22Rv1 (cell line): ENCODE results near the gene AP1S3.

Experiments used
- ZFX ChIP-seq: fragments of 450-650 bp; IDR thresholded peaks from 2 replicates; pipeline ENCODE4 v1.6.1; 2017; ENCODE audit warnings: antibody characterized with exemption, borderline replicate concordance
- TF ChIP-seq, protein P1 (sequence below): fragments of 450-650 bp; IDR thresholded peaks from 2 replicates; pipeline ENCODE4 v1.5.1; 2017; ENCODE audit warnings: mild to moderate bottlenecking

DNA sequence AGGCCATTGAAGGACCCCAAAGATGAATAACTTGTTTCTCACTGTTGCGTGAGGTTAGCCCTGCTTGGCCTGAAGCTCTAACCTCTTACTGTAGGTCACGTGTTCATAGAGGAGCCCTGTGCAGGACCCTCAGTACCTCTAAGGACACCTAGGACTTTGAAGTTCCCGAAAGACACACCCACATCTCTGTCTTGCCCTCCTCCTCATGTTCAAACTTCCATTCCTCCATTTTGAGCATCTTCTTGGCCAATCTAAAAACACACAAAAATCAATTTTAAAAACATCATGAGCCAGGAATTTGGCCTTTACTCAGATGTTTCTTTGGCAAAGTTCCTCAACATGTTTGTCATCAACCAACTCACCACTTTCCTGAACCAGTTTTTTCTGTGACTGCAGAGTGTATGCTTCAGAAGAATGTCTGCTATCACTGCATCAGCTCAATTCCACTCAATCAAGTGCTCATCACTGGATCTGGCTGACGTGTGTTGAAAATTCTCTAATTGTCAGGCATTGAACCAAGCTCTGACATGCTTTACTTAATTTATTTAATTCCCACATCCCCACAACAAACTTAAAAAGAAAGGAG lies 101.6 kb downstream of the AP1S3 start:
- TF ChIP-seq, protein P1, sequence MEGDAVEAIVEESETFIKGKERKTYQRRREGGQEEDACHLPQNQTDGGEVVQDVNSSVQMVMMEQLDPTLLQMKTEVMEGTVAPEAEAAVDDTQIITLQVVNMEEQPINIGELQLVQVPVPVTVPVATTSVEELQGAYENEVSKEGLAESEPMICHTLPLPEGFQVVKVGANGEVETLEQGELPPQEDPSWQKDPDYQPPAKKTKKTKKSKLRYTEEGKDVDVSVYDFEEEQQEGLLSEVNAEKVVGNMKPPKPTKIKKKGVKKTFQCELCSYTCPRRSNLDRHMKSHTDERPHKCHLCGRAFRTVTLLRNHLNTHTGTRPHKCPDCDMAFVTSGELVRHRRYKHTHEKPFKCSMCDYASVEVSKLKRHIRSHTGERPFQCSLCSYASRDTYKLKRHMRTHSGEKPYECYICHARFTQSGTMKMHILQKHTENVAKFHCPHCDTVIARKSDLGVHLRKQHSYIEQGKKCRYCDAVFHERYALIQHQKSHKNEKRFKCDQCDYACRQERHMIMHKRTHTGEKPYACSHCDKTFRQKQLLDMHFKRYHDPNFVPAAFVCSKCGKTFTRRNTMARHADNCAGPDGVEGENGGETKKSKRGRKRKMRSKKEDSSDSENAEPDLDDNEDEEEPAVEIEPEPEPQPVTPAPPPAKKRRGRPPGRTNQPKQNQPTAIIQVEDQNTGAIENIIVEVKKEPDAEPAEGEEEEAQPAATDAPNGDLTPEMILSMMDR = no peak
- no peak for TF ChIP-seq ZFX
